Esophagus muscularis mucosa (tissue), 4 donors: Measurements from ENCODE around the gene RHEBL1. TPM values are rescaled to one million over a fixed set of nuclear protein-coding genes. Genes with fewer than 3 reads are reported as not detected.

Experiments
- DNase-seq: peaks from one replicate; pipeline ENCODE4 v3.0.0-alpha.2; 2017; ENCODE audit errors: extremely low spot score
- H3K27ac ChIP-seq, 4 donors: fragments of 200-600 bp; sonication (generic); replicated peaks in 1 of 4; 1 replicate in 3 of 4; 2 replicates in 1 of 4; pipeline ENCODE4 v1.5.1; 2016 to 2019; ENCODE audit warnings: mild to moderate bottlenecking in 1 of 4
- H3K27me3 ChIP-seq, 4 donors: fragments of 200-600 bp; sonication (generic); one replicate each; pipeline versions ENCODE4 v1.5.1 to v1.6.0; 2016 to 2019
- H3K36me3 ChIP-seq, 4 donors: fragments of 200-600 bp; sonication (generic); one replicate each; pipeline ENCODE4 v1.5.1; 2016 to 2019
- H3K4me1 ChIP-seq, 4 donors: fragments of 200-600 bp; sonication (generic); one replicate each; pipeline ENCODE4 v1.5.1; 2016 to 2019
- H3K4me3 ChIP-seq, 4 donors: fragments of 200-600 bp; sonication (generic); 1 replicate in 2 of 4; 2 replicates in 2 of 4; pipeline ENCODE4 v1.5.1; 2016 to 2019; ENCODE audit warnings: mild to moderate bottlenecking in 4 of 4, moderate library complexity in 1 of 4
- H3K9me3 ChIP-seq, 4 donors: fragments of 200-600 bp; sonication (generic); 1 replicate in 3 of 4; 2 replicates in 1 of 4; pipeline ENCODE4 v1.5.1; 2016 to 2019
- CTCF ChIP-seq, 3 experiments: fragments of 200-600 bp in 2 of 3; fragments of 450-650 bp in 1 of 3; sonication (generic) in 2 of 3; IDR thresholded peaks; one replicate each; pipeline ENCODE4 v1.5.1; 2017 to 2019; ENCODE audit warnings: antibody characterized with exemption in 3 of 3, mild to moderate bottlenecking in 2 of 3, moderate library complexity in 1 of 3
- EP300 ChIP-seq: sonication (generic); formaldehyde crosslinking; IDR thresholded peaks from one replicate; pipeline ENCODE4 v1.6.1; 2017; ENCODE audit warnings: antibody characterized with exemption
- POLR2A ChIP-seq: fragments of 450-650 bp; IDR thresholded peaks from one replicate; pipeline ENCODE4 v1.6.1; 2017; ENCODE audit warnings: antibody characterized with exemption, moderate library complexity, mild to moderate bottlenecking, low read depth
- POLR2AphosphoS5 ChIP-seq, 2 donors: sonication (generic); formaldehyde crosslinking; IDR thresholded peaks; one replicate each; pipeline ENCODE4 v1.6.1; 2017; ENCODE audit warnings: antibody characterized with exemption in 2 of 2
- WGBS: methylation state at CpG from one replicate; pipeline ENCODE4 v1.1.5; 2018; 5-methylcytosine and 5-hydroxymethylcytosine counted together
- intact Hi-C: fragments of 100-400 bp; cut with DNase I; formaldehyde crosslinking; loops from one replicate; pipeline ENCODE4 v1.15.1; 2023
- total RNA-seq, 4 donors: library from RNA; depleted of rRNA; stranded (reverse); fragments of >200 nt; gene quantifications; one replicate each; pipeline versions ENCODE4 v1.1.0 to v1.2.1, GENCODE V29; 2016

Gene RHEBL1
- total RNA-seq, 4 donors from 2014 or later = 0.40 to 0.97 TPM; not detected in 2

- no peaks in the 10 kb centered on the region for H3K9me3 ChIP-seq
- no peak overlapping the region for H3K4me3 ChIP-seq
- no peak overlapping the region for H3K27ac ChIP-seq
- 78% methylated on average over 2 of the region's 5 CpGs for WGBS
- H3K36me3 ChIP-seq = peaks cover 49 to 63% (median 61%) of the 10 kb centered on the region in 4 donors
- no peak for TF ChIP-seq POLR2AphosphoS5 (IDR thresholded peaks at IDR 0.05)
- TF ChIP-seq EP300 = no peak
- TF ChIP-seq CTCF (IDR thresholded peaks at IDR 0.05) = no peak
- TF ChIP-seq POLR2A = no peak
- intact Hi-C loops = no loop called here
- DNase-seq = no peak
- no peaks in the 10 kb centered on the region for H3K27me3 ChIP-seq
- H3K4me1 ChIP-seq = peaks cover 42 to 47% (median 44%) of the 10 kb centered on the region in 4 donors
Measured at GRCh38 chr12:49054096-49054495, 15.7 kb downstream of the RHEBL1 start.

- no peak overlapping the region for H3K27ac ChIP-seq
- peaks cover 27 to 33% (median 30%) of the 10 kb centered on the region in 4 donors for H3K4me1 ChIP-seq
- H3K9me3 ChIP-seq = no peaks in the 10 kb centered on the region
- no peaks in the 10 kb centered on the region for H3K27me3 ChIP-seq
- H3K36me3 ChIP-seq = peaks cover 64 to 77% (median 76%) of the 10 kb centered on the region in 4 donors
- no peak overlapping the region for H3K4me3 ChIP-seq
- WGBS = 85% methylated on average over 12 of the region's 16 CpGs
- intact Hi-C loops = no loop called here
- no peak for DNase-seq
- TF ChIP-seq CTCF (IDR thresholded peaks at IDR 0.05) (no peak), POLR2AphosphoS5 (IDR thresholded peaks at IDR 0.05) (no peak), POLR2A (no peak), EP300 (no peak)
Measured at GRCh38 chr12:49052451-49053208, 17.1 kb downstream of the RHEBL1 start.

GRCh38 chr12:49051777-49052438, 17.9 kb downstream of the RHEBL1 start:
- Histone ChIP-seq H3K36me3 (peaks cover 71 to 84% (median 83%) of the 10 kb centered on the region in 4 donors), H3K9me3 (no peaks in the 10 kb centered on the region), H3K27ac (no peak overlapping the region), H3K4me1 (peaks cover 20 to 25% (median 23%) of the 10 kb centered on the region in 4 donors), H3K4me3 (no peak overlapping the region), H3K27me3 (no peaks in the 10 kb centered on the region)
- DNase-seq = no peak
- WGBS = 83% methylated on average over 20 of the region's 20 CpGs
- TF ChIP-seq POLR2AphosphoS5 (IDR thresholded peaks at IDR 0.05) (no peak), EP300 (no peak), CTCF (IDR thresholded peaks at IDR 0.05) (no peak), POLR2A (no peak)
- intact Hi-C loops = no loop called here

- TF ChIP-seq POLR2A (no peak), POLR2AphosphoS5 (IDR thresholded peaks at IDR 0.05) (no peak), CTCF (IDR thresholded peaks at IDR 0.05) (no peak), EP300 (no peak)
- no peaks in the 10 kb centered on the region for H3K27me3 ChIP-seq
- H3K4me1 ChIP-seq = peaks cover 14 to 20% (median 18%) of the 10 kb centered on the region in 4 donors
- H3K36me3 ChIP-seq = peaks cover 76 to 90% (median 89%) of the 10 kb centered on the region in 4 donors
- no peak for DNase-seq
- H3K4me3 ChIP-seq = no peak overlapping the region
- intact Hi-C loops = no loop called here
- WGBS = 91% methylated on average over 17 of the region's 18 CpGs
- H3K27ac ChIP-seq = no peak overlapping the region
- H3K9me3 ChIP-seq = no peaks in the 10 kb centered on the region
Measured at GRCh38 chr12:49051373-49051764, 18.4 kb downstream of the RHEBL1 start.
